H1 (cell line): ENCODE data around the gene CCDC171.

ENCODE experiments used
- EP300 ChIP-seq, 2 experiments: IDR thresholded peaks; 1 replicate in 1 of 2; 2 replicates in 1 of 2; pipeline ENCODE4 v1.6.1; 2011 to 2012; ENCODE audit warnings: low read depth in 2 of 2, low read length in 2 of 2, mild to moderate bottlenecking in 2 of 2, borderline replicate concordance in 1 of 2, inconsistent platforms in 1 of 2, moderate library complexity in 1 of 2
- SUZ12 ChIP-seq: fragments of 200-600 bp; sonication (generic); IDR thresholded peaks from 2 replicates; pipeline ENCODE4 v1.6.1; 2012; ENCODE audit warnings: mild to moderate bottlenecking, inconsistent platforms, low read length, moderate library complexity, mixed read lengths
- USF2 ChIP-seq: IDR thresholded peaks from 2 replicates; pipeline ENCODE4 v1.6.1; 2011; ENCODE audit warnings: low read length, improper control_type of control experiment
- TF ChIP-seq, protein P1 (sequence below), 3 experiments: IDR thresholded peaks; 1 replicate in 2 of 3; 2 replicates in 1 of 3; pipeline versions ENCODE4 v1.5.1 to v1.6.1; 2011; ENCODE audit warnings: low read length in 3 of 3, mild to moderate bottlenecking in 3 of 3, inconsistent platforms in 2 of 3, low read depth in 1 of 3, moderate library complexity in 1 of 3; ENCODE audit not compliant: insufficient read depth in 1 of 3; ENCODE audit errors: control extremely low read depth in 1 of 3

DNA sequence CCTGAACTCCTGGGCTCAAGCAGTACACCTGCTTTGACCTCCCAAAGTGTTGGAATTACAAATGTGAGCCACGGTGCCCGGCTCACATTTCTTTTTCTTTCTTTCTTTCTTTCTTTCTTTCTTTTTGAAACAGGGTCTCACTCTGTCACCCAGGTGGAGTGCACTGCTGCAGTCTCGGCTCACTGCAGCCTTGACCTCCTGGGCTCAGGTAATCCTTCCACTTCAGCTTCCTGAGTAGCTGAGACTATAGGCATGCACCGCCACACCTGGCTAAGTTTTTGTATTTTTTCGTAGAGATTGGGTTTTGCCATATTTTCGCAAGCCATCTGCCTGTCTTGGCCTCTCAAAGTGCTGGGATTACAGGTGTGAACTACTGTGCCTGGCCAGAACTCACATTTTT is 183.7 kb downstream of the CCDC171 start:
- no peak for TF ChIP-seq EP300 (IDR thresholded peaks at IDR 0.05; ENCODE audit: borderline replicate concordance in 1 of 2, low read depth in 2 of 2, low read length in 2 of 2)
- TF ChIP-seq USF2 = no peak
- TF ChIP-seq, protein P1, sequence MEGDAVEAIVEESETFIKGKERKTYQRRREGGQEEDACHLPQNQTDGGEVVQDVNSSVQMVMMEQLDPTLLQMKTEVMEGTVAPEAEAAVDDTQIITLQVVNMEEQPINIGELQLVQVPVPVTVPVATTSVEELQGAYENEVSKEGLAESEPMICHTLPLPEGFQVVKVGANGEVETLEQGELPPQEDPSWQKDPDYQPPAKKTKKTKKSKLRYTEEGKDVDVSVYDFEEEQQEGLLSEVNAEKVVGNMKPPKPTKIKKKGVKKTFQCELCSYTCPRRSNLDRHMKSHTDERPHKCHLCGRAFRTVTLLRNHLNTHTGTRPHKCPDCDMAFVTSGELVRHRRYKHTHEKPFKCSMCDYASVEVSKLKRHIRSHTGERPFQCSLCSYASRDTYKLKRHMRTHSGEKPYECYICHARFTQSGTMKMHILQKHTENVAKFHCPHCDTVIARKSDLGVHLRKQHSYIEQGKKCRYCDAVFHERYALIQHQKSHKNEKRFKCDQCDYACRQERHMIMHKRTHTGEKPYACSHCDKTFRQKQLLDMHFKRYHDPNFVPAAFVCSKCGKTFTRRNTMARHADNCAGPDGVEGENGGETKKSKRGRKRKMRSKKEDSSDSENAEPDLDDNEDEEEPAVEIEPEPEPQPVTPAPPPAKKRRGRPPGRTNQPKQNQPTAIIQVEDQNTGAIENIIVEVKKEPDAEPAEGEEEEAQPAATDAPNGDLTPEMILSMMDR (IDR thresholded peaks at IDR 0.05; ENCODE audit: control extremely low read depth in 1 of 3, insufficient read depth in 1 of 3, low read depth in 1 of 3, low read length in 3 of 3) = no peak
- no peak for TF ChIP-seq SUZ12
